Activated B cell treated with CpG ODN at 0.5 μM for 24 hours (primary cell): ENCODE measurements around the gene TBC1D8. TPM values are rescaled to one million over a fixed set of nuclear protein-coding genes. Genes with fewer than 3 reads are reported as not detected.
"Not testable (repeated sequence)": the region's sequence is repeated elsewhere in the genome, so short reads cannot be mapped to it uniquely, and the experiment has no call there.

Experiments used
- ATAC-seq: fragments of 200-7000 bp; cut with Tn5 transposase; one replicate; pipeline ENCODE4 v1.10.0; 2021; ENCODE audit warnings: low read depth, mild to moderate bottlenecking, moderate library complexity
- CTCF ChIA-PET: fragments of 350-600 bp; sonication (Branson Sonifier 250); formaldehyde crosslinking; loops from one replicate; lab custom pipeline; 2021; ENCODE audit warnings: antibody characterized with exemption; lab: Charles Lee
- POLR2A ChIA-PET: fragments of 350-600 bp; sonication (Branson Sonifier 250); formaldehyde crosslinking; loops from one replicate; lab custom pipeline; 2021; ENCODE audit warnings: antibody characterized with exemption; lab: Charles Lee
- DNase-seq: peaks from one replicate; pipeline ENCODE4 v3.0.0; 2022
- H3K27ac Mint-ChIP-seq: one replicate; pipeline ENCODE4 v1.8.0; 2020; ENCODE audit warnings: mixed read lengths
- H3K27me3 Mint-ChIP-seq: one replicate; pipeline ENCODE4 v1.8.0; 2021; ENCODE audit warnings: mixed read lengths
- H3K36me3 Mint-ChIP-seq: one replicate; pipeline ENCODE4 v1.8.0; 2021; ENCODE audit warnings: low read depth, mixed read lengths
- H3K4me1 Mint-ChIP-seq: one replicate; pipeline ENCODE4 v1.8.0; 2021; ENCODE audit warnings: mixed read lengths
- H3K4me3 Mint-ChIP-seq: one replicate; pipeline ENCODE4 v1.8.0; 2020; ENCODE audit warnings: mild to moderate bottlenecking, mixed read lengths
- H3K9me3 Mint-ChIP-seq: one replicate; pipeline ENCODE4 v1.8.0; 2020; ENCODE audit warnings: mixed read lengths
- intact Hi-C: fragments of 100-400 bp; cut with micrococcal nuclease; formaldehyde crosslinking; loops from one replicate; pipeline ENCODE4 v1.15.1; 2024
- total RNA-seq: library from RNA; stranded (reverse); gene quantifications from 2 replicates; pipeline ENCODE4 v1.2.3, GENCODE V29; 2022
- TF ChIP-seq, protein P1 (sequence below): fragments of 200-600 bp; IDR thresholded peaks from one replicate; pipeline ENCODE4 v1.8.0; 2022; ENCODE audit warnings: antibody characterized with exemption, mild to moderate bottlenecking

The TBC1D8 gene
- total RNA-seq, 1 donor from 2014 or later: 4.7 TPM

GRCh38 chr2:101176803-101177202 lies 25.6 kb upstream of the TBC1D8 start:
- peaks cover 4% of the 10 kb centered on the region for H3K36me3 Mint-ChIP-seq
- H3K27ac Mint-ChIP-seq: no peak overlapping the region
- H3K4me3 Mint-ChIP-seq: no peak overlapping the region
- ATAC-seq: no peak
- TF ChIP-seq, protein P1, sequence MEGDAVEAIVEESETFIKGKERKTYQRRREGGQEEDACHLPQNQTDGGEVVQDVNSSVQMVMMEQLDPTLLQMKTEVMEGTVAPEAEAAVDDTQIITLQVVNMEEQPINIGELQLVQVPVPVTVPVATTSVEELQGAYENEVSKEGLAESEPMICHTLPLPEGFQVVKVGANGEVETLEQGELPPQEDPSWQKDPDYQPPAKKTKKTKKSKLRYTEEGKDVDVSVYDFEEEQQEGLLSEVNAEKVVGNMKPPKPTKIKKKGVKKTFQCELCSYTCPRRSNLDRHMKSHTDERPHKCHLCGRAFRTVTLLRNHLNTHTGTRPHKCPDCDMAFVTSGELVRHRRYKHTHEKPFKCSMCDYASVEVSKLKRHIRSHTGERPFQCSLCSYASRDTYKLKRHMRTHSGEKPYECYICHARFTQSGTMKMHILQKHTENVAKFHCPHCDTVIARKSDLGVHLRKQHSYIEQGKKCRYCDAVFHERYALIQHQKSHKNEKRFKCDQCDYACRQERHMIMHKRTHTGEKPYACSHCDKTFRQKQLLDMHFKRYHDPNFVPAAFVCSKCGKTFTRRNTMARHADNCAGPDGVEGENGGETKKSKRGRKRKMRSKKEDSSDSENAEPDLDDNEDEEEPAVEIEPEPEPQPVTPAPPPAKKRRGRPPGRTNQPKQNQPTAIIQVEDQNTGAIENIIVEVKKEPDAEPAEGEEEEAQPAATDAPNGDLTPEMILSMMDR: no peak
- peaks cover 34% of the 10 kb centered on the region for H3K4me1 Mint-ChIP-seq
- peaks cover 6% of the 10 kb centered on the region for H3K9me3 Mint-ChIP-seq
- ChIA-PET POLR2A (interaction anchor here (1.0 kb wide), 1 partner anchor 25 kb away, joined by 3 read pairs; the partner anchor contains the start of gene TBC1D8), CTCF (no interaction called here)
- peaks cover 2% of the 10 kb centered on the region for H3K27me3 Mint-ChIP-seq
- intact Hi-C loops: no loop called here
- DNase-seq: no peak

GRCh38 chr2:101175991-101176390 lies 24.8 kb upstream of the TBC1D8 start:
- Mint-ChIP-seq H3K4me1 (peaks cover 35% of the 10 kb centered on the region), H3K27ac (no peak overlapping the region), H3K36me3 (peaks cover 4% of the 10 kb centered on the region), H3K27me3 (peaks cover 2% of the 10 kb centered on the region), H3K9me3 (peaks cover 7% of the 10 kb centered on the region), H3K4me3 (no peak overlapping the region)
- TF ChIP-seq, protein P1: no peak
- no peak for DNase-seq
- ATAC-seq: no peak
- intact Hi-C loops: loop anchor here (2.0 kb wide), 2 partner anchors 77 to 133 kb away; partner anchors contain the start of genes CNOT11 and RNF149
- ChIA-PET CTCF (interaction anchor here (1.7 kb wide), 1 partner anchor 29 kb away, joined by 5 read pairs; no protein-coding TSS in a partner anchor), POLR2A (interaction anchor here (0.6 to 1.0 kb wide), 2 partner anchors 24 to 475 kb away, joined by 3 to 12 read pairs; partner anchors contain the start of gene TBC1D8)

- ChIA-PET CTCF (interaction anchor here (0.8 to 1.9 kb wide), 8 partner anchors 17 to 161 kb away, joined by 3 to 12 read pairs (median 3); partner anchors contain the start of gene TBC1D8), POLR2A (interaction anchor here (0.6 to 1.9 kb wide), 9 partner anchors 17 to 909 kb away, joined by 3 to 14 read pairs (median 6); partner anchors contain the start of genes CNOT11, RPL31 and TBC1D8)
- TF ChIP-seq, protein P1: no peak
- H3K27ac Mint-ChIP-seq: peak overlapping the region; percentile 87
- ATAC-seq: peak; percentile 100
- H3K27me3 Mint-ChIP-seq: peaks cover 2% of the 10 kb centered on the region
- intact Hi-C loops: loop anchor here (1.0 to 2.0 kb wide), 3 partner anchors 22 to 135 kb away; partner anchors contain the start of genes CNOT11, RNF149 and TBC1D8
- peak; percentile 39 for DNase-seq
- peaks cover 4% of the 10 kb centered on the region for H3K36me3 Mint-ChIP-seq
- H3K9me3 Mint-ChIP-seq: peaks cover 7% of the 10 kb centered on the region
- H3K4me3 Mint-ChIP-seq: peak overlapping the region; percentile 29
- peaks cover 35% of the 10 kb centered on the region for H3K4me1 Mint-ChIP-seq
These were observed 22.6 kb upstream of the TBC1D8 start for GRCh38 chr2:101173707-101174295.

DNA sequence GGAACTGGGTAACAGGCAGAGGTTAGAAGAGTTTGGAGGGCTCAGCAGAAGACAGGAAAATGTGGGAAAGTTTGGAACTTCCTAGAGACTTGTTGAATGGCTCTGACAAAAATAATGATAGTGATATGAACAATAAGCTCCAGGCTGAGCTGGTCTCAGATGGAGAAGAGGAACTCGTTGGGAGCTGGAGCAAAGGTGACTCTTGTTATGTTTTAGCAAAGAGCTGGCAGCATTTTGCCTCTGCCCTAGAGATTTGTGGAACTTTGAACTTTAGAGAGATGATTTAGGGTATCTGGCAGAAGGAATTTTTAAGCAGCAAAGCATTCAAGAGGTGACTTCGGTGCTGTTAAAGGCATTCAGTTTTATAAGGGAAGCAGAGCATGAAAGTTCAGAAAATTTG lies 18.6 kb upstream of the TBC1D8 start:
- peaks cover 30% of the 10 kb centered on the region for H3K4me1 Mint-ChIP-seq

DNA sequence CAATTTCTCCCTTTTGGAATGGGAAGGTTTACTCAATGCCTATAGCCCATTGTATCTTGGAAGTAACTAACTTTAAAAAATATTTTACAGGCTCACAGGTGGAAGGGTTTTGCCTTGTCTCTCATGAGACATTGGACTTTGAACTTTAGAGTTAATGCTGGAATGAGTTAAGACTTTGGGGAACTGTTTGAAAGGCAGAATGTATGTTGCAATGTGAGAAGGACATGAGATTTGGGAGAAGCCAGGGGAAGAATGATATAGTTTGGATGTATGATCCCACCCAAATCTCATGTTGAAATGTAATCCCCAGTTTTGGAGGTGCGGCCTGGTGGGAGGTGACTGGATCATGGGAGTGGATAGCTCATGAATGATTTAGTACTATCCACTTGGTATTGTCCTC lies 17.5 kb upstream of the TBC1D8 start:
- no peak overlapping the region for H3K4me3 Mint-ChIP-seq
- POLR2A ChIA-PET: no interaction called here
- CTCF ChIA-PET: no interaction called here
- ATAC-seq: no peak
- TF ChIP-seq, protein P1: no peak
- no peak overlapping the region for H3K27ac Mint-ChIP-seq
- peaks cover 5% of the 10 kb centered on the region for H3K36me3 Mint-ChIP-seq
- DNase-seq: no peak
- H3K4me1 Mint-ChIP-seq: peaks cover 19% of the 10 kb centered on the region
- H3K9me3 Mint-ChIP-seq: peaks cover 12% of the 10 kb centered on the region
- intact Hi-C loops: no loop called here
- H3K27me3 Mint-ChIP-seq: no peaks in the 10 kb centered on the region

More for the DNA sequence above, 18.6 kb upstream of the TBC1D8 start:
- DNase-seq, H3K36me3 Mint-ChIP-seq, H3K27ac Mint-ChIP-seq, H3K4me3 Mint-ChIP-seq, H3K27me3 Mint-ChIP-seq, CTCF ChIA-PET, ATAC-seq, POLR2A ChIA-PET, intact Hi-C loops: not testable (repeated sequence)
- H3K9me3 Mint-ChIP-seq: peaks cover 15% of the 10 kb centered on the region

DNA sequence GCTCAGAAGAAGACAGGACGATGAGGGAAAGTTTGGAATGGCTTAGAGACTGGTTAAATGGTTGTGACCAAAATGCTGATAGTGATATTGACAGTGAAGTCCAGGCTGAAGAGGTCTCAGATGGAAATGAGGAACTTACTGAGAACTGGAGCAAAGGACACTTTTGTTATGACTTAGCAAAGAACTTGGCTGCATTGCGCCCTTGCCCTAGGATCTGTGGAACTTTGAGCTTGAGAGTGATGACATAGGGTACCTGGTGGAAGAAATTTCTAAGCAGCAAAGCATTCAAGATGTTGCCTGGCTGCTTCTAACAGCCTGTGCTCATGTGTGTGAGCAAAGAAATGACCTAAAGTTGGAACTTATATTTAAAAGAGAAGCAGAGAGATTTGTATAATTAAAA lies 16.4 kb upstream of the TBC1D8 start:
- DNase-seq, CTCF ChIA-PET, intact Hi-C loops, H3K27me3 Mint-ChIP-seq, ATAC-seq, H3K4me3 Mint-ChIP-seq, H3K27ac Mint-ChIP-seq, POLR2A ChIA-PET, H3K36me3 Mint-ChIP-seq: not testable (repeated sequence)
- H3K4me1 Mint-ChIP-seq: peaks cover 11% of the 10 kb centered on the region
- peaks cover 11% of the 10 kb centered on the region for H3K9me3 Mint-ChIP-seq
